NCI-H2107 treated with DMSO at 0.1 percent for 48 hours (cell line): ENCODE results near the gene PRUNE1.

Experiments
- DNase-seq: peaks from one replicate; lab custom pipeline; 2025; ENCODE audit not compliant: unreplicated experiment; lab: John Stamatoyannopoulos, UW

PRUNE1 gene, protein sequence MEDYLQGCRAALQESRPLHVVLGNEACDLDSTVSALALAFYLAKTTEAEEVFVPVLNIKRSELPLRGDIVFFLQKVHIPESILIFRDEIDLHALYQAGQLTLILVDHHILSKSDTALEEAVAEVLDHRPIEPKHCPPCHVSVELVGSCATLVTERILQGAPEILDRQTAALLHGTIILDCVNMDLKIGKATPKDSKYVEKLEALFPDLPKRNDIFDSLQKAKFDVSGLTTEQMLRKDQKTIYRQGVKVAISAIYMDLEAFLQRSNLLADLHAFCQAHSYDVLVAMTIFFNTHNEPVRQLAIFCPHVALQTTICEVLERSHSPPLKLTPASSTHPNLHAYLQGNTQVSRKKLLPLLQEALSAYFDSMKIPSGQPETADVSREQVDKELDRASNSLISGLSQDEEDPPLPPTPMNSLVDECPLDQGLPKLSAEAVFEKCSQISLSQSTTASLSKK

DNA sequence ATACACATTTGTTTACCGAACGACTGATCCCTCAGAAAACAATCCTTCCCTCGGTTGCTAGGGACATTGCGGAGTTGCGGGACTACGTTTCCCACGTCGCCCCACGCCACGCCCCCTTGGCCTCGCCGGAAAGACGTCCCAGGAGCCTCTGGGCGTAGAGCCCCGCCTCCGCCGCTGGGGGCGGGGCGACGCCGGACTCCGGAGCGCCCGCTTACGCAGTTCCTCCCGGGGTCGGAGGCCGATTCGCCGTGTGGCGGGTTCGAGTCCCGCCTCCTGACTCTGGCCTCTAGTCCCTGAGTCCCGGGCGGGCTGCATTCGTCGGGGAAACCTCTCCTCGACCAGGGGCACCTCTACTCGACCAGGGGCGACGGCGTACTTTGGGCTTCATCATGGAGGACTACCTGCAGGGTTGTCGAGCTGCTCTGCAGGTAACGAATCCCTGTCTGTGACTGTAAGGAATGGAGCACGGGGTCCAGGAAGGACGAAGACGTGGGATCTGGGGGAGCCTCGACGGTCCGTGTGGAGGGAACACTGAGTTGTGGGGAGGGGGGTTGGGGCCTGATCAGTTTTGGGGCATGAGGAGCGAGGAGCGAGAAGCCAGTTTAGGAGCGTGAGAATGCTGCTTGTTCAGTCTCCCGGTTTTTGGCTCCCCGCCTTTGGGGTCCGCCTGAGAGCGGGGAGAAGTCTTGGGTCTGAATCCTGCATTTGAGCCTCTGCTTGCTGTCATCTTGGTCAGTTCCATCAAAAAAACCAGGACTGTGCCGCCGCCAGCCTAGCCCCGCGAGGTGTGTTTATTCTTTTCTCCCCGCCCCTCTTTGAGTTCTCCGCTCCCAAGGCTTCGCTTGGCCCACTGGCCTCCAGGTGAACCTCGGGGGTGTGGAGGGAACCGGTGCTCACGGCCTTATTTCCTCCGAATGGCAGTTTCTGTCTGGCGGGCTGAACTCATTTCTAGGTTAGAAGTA, at the start of gene PRUNE1:
Gene PRUNE1 (plus strand): TSS at position 206 of the 962 bp plus-strand sequence. CDS start 184 bp downstream, at position 390.
- peak; percentile 86 for DNase-seq

GRCh38 chr1:150960646-150961045, 47.6 kb upstream of the PRUNE1 start:
- DNase-seq, result no peak

DNA sequence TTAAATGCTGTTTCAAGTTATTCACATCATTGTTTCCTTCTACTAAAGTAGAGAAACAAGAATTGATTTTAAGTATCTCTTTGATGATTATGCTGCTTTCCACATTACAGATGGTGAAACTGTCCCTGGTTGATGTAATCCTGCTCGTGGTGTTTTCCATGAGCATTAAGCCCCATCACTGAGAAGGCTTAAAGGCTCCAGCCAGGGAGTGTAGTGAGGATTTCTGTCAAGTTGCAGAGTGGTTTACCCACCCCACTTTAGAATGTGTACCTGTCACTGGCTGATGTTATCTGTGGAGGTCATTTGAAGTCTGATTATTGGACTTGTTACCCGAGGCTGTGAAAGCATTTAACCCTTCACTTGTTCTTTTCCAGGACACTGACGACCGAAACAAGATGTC, 46.5 kb upstream of the PRUNE1 start:
- DNase-seq, result no peak

- DNase-seq, result no peak
Observed at GRCh38 chr1:150963321-150964163, 44.7 kb upstream of the PRUNE1 start.

DNA sequence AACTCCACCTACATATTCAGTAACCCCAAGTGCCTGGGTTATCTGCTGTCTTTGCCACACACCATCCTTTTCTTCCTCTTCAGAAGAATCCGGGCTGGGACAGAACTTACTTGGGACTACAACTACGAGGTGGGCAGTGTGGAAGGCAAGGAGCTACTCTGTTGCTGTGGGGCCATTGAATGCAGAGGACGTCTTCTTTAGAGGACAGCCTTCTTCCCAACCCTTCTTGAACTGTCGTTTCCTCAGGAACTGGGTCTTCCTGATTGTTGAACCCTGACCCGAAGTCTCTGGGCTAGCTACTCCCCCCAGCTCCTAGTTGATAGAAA, 44.1 kb upstream of the PRUNE1 start:
- DNase-seq, result no peak

- DNase-seq, result no peak
Observed at GRCh38 chr1:150965605-150966004, 42.6 kb upstream of the PRUNE1 start.

GRCh38 chr1:150966011-150966410, 42.2 kb upstream of the PRUNE1 start:
- no peak for DNase-seq

DNA sequence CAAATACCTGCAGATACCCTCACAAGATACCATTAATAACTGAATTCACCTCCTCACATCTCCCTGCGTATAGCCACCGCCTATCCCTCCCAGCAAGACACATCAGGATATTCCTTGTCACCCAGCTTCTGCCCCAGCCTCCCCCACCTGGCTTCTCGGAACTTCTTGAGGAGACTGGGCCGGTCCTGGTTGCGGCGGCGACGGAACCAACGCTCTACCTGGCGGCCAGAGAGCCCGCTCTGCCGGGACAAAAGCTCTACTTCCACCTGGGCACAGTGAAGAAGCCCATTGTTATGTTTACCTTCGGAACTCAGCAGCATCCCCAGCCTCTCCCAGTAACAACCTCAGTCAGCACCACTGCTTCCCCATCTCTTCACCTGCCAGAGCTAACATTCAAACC, 40.3 kb upstream of the PRUNE1 start:
- DNase-seq, result no peak

- no peak for DNase-seq
Observed at GRCh38 chr1:150968491-150968890, 39.8 kb upstream of the PRUNE1 start.

- DNase-seq, result no peak
Observed at GRCh38 chr1:150969626-150970025, 38.6 kb upstream of the PRUNE1 start.

GRCh38 chr1:150970808-150971582, 37.3 kb upstream of the PRUNE1 start:
- no peak for DNase-seq

DNA sequence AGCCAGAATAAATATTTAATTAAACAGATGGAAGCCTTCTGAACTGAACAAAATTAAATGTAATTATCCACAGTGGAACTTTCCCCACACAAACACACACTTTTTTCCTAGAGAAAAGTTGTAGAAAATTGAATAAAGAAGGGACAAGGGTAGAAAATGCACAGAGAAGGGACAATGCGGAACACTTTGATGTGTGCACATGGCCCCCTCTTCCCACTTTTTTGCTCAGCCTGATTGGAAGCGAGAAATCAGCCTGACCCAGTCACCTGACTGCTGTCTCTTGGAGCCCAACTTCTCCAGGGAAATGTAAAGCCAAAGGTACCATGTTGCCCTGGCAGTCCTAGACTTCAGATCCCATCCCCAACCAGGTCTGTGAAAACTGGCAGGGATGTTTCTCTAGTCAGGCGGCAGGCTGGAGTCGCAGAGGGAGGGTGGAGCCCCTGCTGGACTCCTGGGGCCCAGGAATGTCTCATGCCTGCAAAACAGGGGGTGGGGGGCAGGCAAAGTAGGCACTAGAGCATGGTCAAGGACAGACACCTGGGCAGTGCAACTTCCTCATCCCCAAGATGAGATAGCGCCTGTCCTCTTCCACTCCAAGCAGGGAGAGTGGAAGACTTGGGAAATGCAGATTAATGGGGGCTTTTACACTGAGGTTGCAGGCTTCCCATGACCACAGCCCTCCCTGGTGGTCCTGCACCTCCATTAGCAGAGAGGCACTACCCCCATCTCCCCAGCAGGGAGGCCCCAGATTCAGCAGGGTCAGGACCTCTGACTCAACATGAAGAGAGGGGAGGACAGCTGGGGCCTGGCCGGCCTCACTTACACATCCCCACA, 36.4 kb upstream of the PRUNE1 start:
- DNase-seq, result no peak

DNA sequence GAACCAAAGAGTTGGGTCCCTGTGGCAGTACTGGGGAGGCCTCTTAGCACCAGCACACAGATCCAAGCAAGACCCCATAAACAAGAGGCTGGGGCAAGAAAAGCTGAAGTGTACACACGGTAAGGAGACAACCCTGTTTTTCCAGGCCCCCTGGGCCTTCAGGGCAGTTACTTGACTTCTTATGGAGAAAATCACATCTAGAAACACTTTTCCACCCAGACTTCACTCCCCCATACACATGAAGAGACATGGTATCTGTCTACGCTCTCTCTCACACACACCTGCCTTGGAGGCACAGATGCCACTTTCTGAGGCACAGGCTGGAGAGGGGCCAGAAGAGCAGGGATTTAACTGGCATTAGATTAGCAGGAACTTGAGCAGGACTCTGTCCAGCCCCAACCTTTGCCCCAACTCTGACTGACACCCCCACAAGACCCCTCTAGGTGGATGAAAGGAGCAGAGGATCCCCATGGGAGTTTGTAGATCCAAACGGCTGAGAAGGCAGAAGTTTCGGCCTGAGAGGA, 35.8 kb upstream of the PRUNE1 start:
- DNase-seq, result no peak

GRCh38 chr1:150973258-150973835, 34.9 kb upstream of the PRUNE1 start:
- DNase-seq, result no peak

DNA sequence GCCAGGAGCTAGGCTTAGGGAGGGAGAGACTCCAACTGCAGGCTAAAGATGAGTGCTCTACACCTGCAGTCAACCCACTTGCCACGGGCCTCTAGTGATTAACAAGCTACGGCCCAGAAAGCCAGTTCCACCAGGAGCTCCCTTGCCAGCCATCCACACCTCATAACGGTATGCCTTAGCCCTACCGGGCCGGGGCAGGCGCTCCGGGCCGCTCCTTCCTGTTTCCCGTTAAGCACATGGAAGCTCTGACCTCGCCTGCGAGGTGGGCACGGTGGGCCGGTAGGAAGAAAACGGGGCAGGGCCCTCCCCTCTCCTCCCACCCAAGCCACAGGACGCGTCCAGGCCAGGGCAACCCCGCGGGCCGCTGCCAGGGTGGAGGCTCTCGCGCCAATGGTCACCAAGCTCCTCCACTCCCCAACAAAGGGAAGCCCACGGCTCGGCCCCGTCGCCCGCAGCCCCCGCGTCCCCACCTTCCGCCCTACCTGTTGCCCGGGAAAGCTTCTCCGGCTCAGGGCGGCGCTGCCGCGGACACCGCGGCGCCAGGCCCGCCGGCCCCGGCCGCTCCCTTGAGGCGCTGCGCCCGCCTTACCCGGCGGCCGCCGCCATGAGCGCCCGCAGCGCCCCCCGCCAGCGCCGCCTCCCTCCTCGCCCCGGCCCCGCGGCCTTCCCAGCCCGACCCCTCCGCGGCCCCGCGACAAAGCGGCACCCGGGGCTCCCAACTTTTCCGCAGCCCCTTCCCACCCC, 34.2 kb upstream of the PRUNE1 start:
- no peak for DNase-seq

- DNase-seq, result peak; percentile 15
Observed at GRCh38 chr1:150974580-150975478, 33.4 kb upstream of the PRUNE1 start, which contains the start of gene CERS2. CERS2 (minus strand) TSS chr1:150974835; CDS start chr1:150969090, 5,745 bp downstream.

DNA sequence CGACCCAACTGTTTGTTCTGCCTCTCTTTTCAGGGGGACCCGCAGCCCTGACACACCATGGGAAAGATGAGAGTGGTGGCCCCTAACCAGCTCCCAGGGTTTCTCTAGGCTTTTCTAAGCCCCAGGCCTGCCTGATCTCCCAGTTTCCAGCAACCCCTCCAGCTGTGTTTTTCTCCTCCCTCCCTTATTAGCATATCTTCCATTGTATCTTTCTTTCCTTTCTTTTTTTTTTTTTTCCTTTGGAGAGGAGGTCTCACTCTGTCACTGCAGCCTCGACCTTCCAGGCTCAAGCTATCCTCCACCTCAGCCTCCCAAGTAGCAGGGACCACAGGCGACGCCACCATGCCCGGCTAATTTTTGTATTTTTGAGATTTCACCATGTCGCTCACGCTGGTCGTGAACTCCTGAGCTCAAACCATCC, 31.8 kb upstream of the PRUNE1 start:
- no peak for DNase-seq
